ENCODE measurements around the gene AGPAT4. TPM values are rescaled to one million over a fixed set of nuclear protein-coding genes. Genes with fewer than 3 reads are reported as not detected.

AGPAT4 gene
- polyA plus RNA-seq, 2 of the 4 experiments (the other 2 are of a cell fraction): 2.1 to 3.7 TPM

DNA sequence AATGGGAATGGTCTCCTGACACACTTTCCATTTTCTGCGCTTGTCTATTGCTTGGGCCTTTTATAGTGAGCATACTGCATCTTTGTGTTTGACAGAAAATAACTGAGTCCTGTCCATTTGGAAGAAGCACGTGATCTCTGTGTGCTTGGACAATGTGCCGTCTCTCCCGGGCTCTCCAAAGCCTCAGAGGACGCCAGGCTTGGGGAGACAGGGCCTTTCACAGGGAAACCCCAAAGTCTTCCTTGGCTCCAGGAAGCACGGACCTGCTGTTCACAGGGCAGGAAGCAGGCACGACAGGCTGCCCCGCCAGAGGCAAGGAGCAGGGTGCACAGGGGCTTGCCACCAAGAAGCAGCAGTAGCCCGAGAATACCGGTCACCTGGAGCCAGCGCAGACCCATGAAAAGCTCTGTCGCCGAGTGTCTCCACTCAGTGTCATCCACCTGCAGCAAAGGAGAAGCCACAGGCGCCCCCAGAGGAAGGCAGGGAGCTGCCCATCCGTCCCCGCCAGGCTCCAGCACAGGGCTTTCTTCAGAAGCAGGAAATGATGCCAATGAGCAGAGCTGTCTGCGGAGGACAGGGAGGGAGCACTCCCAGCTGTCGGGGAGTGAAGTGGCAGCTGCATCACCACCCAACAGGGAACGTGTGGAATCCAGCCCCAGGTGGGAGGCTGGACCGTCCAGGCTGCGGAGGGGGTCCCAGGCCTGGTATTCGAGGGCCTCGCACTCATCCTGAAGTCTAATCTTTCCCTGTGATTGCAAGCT is 135.1 kb downstream of the AGPAT4 start:
- POLR2A ChIA-PET: no interaction called here
- Histone ChIP-seq H3K4me2 (no peak overlapping the region), H3K9me3 (no peaks in the 10 kb centered on the region), H3K27ac (no peak overlapping the region), H3K4me3 (no peak overlapping the region), H3K4me1 (no peaks in the 10 kb centered on the region)
- DNase-seq (ENCODE audit: low read depth in 1 of 2, low spot score in 1 of 2) (no peak), FAIRE-seq (no peak), ATAC-seq (no peak)
- TF ChIP-seq NFE2L2 (conservative IDR thresholded peaks at IDR 0.05; ENCODE audit: low read length): no peak
- TF ChIP-seq HEYL (CRISPR knock-in tag; IDR thresholded peaks at IDR 0.05): no peak
- CTCF ChIA-PET: interaction anchor here (1.2 to 1.9 kb wide), 2 partner anchors 17 to 207 kb away, joined by 4 to 6 read pairs; no protein-coding TSS in a partner anchor
- 87% methylated on average over 7 of the region's 23 CpGs for WGBS (ENCODE audit: missing lambda C conversion rate)

DNA sequence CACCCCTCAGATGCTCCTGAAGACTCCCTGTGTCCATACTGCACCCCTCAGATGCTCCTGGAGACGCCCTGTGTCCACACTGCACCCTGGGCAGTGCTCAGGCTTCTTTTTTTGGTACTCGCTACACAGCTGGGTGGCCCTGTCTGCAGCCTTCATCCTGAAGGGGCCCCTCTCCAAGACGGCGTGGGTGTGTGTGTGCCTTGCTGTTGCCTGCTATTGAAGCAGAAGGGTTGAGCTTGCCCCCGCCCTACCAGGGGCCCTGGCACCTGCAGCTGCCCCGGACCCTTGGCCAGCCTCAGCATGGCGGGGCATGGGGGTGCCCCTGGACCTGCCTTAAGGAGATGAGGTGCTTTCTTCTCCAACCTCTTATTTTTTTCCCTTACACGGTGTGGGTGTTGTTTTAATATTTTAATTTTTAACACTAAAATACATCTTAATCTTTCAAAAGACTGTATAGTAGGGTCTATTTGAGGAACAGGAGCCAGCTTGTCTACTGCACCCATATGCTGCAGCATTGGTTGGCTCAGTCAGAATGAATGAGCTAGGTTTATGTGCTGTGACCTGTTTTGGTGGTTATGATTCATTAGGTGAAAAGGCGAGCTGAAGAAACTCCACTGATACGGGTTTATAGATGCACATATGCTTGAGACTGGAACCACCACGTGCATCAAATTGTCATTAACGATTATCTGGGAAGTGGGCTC is 135.9 kb downstream of the AGPAT4 start:
- ATAC-seq: no peak
- CTCF ChIA-PET: interaction anchor here (1.2 kb wide), 1 partner anchor 18 kb away, joined by 4 read pairs; no protein-coding TSS in a partner anchor
- no peak overlapping the region for H3K4me2 ChIP-seq
- no peaks in the 10 kb centered on the region for H3K9me3 ChIP-seq
- no peak for DNase-seq (ENCODE audit: low read depth in 1 of 2, low spot score in 1 of 2)
- FAIRE-seq: no peak
- no peaks in the 10 kb centered on the region for H3K4me1 ChIP-seq
- WGBS (ENCODE audit: missing lambda C conversion rate): 95% methylated on average over 8 of the region's 12 CpGs
- H3K4me3 ChIP-seq: no peak overlapping the region
- H3K27ac ChIP-seq: no peak overlapping the region
- POLR2A ChIA-PET: no interaction called here
- TF ChIP-seq, protein P1, sequence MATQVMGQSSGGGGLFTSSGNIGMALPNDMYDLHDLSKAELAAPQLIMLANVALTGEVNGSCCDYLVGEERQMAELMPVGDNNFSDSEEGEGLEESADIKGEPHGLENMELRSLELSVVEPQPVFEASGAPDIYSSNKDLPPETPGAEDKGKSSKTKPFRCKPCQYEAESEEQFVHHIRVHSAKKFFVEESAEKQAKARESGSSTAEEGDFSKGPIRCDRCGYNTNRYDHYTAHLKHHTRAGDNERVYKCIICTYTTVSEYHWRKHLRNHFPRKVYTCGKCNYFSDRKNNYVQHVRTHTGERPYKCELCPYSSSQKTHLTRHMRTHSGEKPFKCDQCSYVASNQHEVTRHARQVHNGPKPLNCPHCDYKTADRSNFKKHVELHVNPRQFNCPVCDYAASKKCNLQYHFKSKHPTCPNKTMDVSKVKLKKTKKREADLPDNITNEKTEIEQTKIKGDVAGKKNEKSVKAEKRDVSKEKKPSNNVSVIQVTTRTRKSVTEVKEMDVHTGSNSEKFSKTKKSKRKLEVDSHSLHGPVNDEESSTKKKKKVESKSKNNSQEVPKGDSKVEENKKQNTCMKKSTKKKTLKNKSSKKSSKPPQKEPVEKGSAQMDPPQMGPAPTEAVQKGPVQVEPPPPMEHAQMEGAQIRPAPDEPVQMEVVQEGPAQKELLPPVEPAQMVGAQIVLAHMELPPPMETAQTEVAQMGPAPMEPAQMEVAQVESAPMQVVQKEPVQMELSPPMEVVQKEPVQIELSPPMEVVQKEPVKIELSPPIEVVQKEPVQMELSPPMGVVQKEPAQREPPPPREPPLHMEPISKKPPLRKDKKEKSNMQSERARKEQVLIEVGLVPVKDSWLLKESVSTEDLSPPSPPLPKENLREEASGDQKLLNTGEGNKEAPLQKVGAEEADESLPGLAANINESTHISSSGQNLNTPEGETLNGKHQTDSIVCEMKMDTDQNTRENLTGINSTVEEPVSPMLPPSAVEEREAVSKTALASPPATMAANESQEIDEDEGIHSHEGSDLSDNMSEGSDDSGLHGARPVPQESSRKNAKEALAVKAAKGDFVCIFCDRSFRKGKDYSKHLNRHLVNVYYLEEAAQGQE (IDR thresholded peaks at IDR 0.05): no peak
- TF ChIP-seq PHF8 (IDR thresholded peaks at IDR 0.05; ENCODE audit: borderline replicate concordance, low read depth): no peak
- no peak for TF ChIP-seq NFE2L2 (conservative IDR thresholded peaks at IDR 0.05; ENCODE audit: low read length)
- TF ChIP-seq, protein P2, sequence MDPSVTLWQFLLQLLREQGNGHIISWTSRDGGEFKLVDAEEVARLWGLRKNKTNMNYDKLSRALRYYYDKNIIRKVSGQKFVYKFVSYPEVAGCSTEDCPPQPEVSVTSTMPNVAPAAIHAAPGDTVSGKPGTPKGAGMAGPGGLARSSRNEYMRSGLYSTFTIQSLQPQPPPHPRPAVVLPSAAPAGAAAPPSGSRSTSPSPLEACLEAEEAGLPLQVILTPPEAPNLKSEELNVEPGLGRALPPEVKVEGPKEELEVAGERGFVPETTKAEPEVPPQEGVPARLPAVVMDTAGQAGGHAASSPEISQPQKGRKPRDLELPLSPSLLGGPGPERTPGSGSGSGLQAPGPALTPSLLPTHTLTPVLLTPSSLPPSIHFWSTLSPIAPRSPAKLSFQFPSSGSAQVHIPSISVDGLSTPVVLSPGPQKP (IDR thresholded peaks at IDR 0.05; ENCODE audit: low read depth, low read length): no peak
- no peak for TF ChIP-seq HEYL (CRISPR knock-in tag; IDR thresholded peaks at IDR 0.05)

DNA sequence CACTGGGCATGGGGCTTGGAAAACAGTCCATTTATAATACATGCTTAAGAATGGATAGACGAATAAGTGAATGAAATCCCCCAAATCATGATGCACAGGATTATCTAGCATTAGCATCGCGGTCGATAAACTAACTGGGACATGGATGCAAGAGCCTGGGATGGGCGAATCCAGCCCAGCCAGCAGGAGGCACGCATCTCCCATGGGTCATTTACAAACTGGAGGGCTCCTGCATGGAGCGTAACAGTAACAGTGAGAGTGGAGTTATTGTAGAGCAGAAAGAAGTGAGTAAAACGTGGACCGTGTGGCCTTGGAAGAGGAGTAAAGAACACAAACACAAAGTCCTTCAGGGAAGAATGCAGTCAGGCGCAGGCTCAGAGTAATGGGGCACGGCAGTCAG is 136.5 kb downstream of the AGPAT4 start:
- CTCF ChIA-PET: no interaction called here
- DNase-seq (ENCODE audit: low read depth in 1 of 2, low spot score in 1 of 2) (no peak), FAIRE-seq (no peak), ATAC-seq (0 out of 6 replicates have a peak, but pooled peaks of 1 of the 2 experiments have one; percentile 19)
- no peak overlapping the region for H3K27ac ChIP-seq
- no peaks in the 10 kb centered on the region for H3K4me1 ChIP-seq
- no peak overlapping the region for H3K4me3 ChIP-seq
- TF ChIP-seq, protein P3, sequence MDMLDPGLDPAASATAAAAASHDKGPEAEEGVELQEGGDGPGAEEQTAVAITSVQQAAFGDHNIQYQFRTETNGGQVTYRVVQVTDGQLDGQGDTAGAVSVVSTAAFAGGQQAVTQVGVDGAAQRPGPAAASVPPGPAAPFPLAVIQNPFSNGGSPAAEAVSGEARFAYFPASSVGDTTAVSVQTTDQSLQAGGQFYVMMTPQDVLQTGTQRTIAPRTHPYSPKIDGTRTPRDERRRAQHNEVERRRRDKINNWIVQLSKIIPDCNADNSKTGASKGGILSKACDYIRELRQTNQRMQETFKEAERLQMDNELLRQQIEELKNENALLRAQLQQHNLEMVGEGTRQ (IDR thresholded peaks at IDR 0.05): no peak
- TF ChIP-seq FOSB (CRISPR knock-in tag; IDR thresholded peaks at IDR 0.05): no peak
- no peak for TF ChIP-seq CBX2 (IDR thresholded peaks at IDR 0.05; ENCODE audit: borderline replicate concordance, low read depth)
- H3K4me2 ChIP-seq: no peak overlapping the region
- WGBS (ENCODE audit: missing lambda C conversion rate): 90% methylated on average over 11 of the region's 11 CpGs
- no peaks in the 10 kb centered on the region for H3K9me3 ChIP-seq
- POLR2A ChIA-PET: no interaction called here

DNA sequence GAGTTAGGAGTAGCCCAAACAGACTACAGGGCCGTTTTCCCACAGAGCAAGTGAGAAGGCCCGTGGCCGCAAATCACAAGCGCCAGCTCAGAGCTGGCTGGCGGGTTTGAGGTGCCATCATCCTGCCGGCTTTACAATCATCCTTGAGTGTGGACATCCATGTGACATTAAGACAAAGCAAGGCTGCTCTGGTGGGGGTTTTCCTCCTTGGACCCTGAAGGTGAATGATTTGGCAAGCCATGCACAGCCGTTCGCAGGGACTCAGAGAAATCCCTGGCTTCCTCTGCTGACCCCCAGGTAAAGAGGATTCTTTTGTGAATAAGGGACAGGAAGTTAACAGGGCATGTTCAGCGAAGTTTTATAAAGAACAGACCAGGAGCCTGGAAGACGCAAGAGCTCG is 137.2 kb downstream of the AGPAT4 start:
- no peaks in the 10 kb centered on the region for H3K4me1 ChIP-seq
- FAIRE-seq (no peak), ATAC-seq (no peak), DNase-seq (ENCODE audit: low read depth in 1 of 2, low spot score in 1 of 2) (no peak)
- ChIA-PET POLR2A (no interaction called here), CTCF (no interaction called here)
- no peaks in the 10 kb centered on the region for H3K9me3 ChIP-seq
- no peak overlapping the region for H3K4me2 ChIP-seq
- 93% methylated on average over 7 of the region's 11 CpGs for WGBS (ENCODE audit: missing lambda C conversion rate)
- H3K4me3 ChIP-seq: no peak overlapping the region
- no peak overlapping the region for H3K27ac ChIP-seq
- no peak for TF ChIP-seq FOXS1 (CRISPR knock-in tag; IDR thresholded peaks at IDR 0.05)
- no peak for TF ChIP-seq POLR2A (IDR thresholded peaks at IDR 0.05; ENCODE audit: low read length)
- TF ChIP-seq, protein P4, sequence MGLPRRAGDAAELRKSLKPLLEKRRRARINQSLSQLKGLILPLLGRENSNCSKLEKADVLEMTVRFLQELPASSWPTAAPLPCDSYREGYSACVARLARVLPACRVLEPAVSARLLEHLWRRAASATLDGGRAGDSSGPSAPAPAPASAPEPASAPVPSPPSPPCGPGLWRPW (IDR thresholded peaks at IDR 0.05): no peak
- TF ChIP-seq NPAS2 (CRISPR knock-in tag; IDR thresholded peaks at IDR 0.05; ENCODE audit: borderline replicate concordance): no peak
- TF ChIP-seq EHF (CRISPR knock-in tag; IDR thresholded peaks at IDR 0.05): no peak
- TF ChIP-seq, protein P5, sequence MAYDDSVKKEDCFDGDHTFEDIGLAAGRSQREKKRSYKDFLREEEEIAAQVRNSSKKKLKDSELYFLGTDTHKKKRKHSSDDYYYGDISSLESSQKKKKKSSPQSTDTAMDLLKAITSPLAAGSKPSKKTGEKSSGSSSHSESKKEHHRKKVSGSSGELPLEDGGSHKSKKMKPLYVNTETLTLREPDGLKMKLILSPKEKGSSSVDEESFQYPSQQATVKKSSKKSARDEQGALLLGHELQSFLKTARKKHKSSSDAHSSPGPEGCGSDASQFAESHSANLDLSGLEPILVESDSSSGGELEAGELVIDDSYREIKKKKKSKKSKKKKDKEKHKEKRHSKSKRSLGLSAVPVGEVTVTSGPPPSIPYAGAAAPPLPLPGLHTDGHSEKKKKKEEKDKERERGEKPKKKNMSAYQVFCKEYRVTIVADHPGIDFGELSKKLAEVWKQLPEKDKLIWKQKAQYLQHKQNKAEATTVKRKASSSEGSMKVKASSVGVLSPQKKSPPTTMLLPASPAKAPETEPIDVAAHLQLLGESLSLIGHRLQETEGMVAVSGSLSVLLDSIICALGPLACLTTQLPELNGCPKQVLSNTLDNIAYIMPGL (CRISPR knock-in tag; IDR thresholded peaks at IDR 0.05; ENCODE audit: borderline replicate concordance): no peak
- TF ChIP-seq HEYL (CRISPR knock-in tag; IDR thresholded peaks at IDR 0.05): no peak
- no peak for TF ChIP-seq ZNF302 (CRISPR knock-in tag; IDR thresholded peaks at IDR 0.05)
- TF ChIP-seq TFCP2L1 (CRISPR knock-in tag; IDR thresholded peaks at IDR 0.05): no peak
- no peak for TF ChIP-seq ESRRA (IDR thresholded peaks at IDR 0.05; ENCODE audit: borderline replicate concordance, low read length)
- TF ChIP-seq FOSB (CRISPR knock-in tag; IDR thresholded peaks at IDR 0.05): no peak
- TF ChIP-seq, protein P6, sequence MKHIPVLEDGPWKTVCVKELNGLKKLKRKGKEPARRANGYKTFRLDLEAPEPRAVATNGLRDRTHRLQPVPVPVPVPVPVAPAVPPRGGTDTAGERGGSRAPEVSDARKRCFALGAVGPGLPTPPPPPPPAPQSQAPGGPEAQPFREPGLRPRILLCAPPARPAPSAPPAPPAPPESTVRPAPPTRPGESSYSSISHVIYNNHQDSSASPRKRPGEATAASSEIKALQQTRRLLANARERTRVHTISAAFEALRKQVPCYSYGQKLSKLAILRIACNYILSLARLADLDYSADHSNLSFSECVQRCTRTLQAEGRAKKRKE (CRISPR knock-in tag; IDR thresholded peaks at IDR 0.05; ENCODE audit: low read depth): no peak

All from A549 (cell line).